Hair follicular keratinocyte (primary cell): ENCODE results near the gene MAP3K13. TPM values are rescaled to one million over a fixed set of nuclear protein-coding genes. Genes with fewer than 3 reads are reported as not detected.

Experiments
- total RNA-seq: library from RNA; depleted of rRNA; stranded (reverse); fragments of >200 nt; gene quantifications from 2 replicates; pipeline ENCODE4 v1.2.3, GENCODE V29; 2015

Gene MAP3K13
- total RNA-seq, result 17.6 and 20.6 TPM in 2 replicates

GRCh38 chr3:185362850-185363661, at the start of gene MAP3K13:
MAP3K13 (plus strand) TSS chr3:185363136; CDS start chr3:185428582, 65,446 bp downstream.

GRCh38 chr3:185498503-185499396, 135.8 kb downstream of the MAP3K13 start, which contains the start of gene TMEM41A:
TMEM41A (minus strand) TSS chr3:185499035; CDS start chr3:185498961, 74 bp downstream.

Other genes starting within 250 kb of the MAP3K13 start
- gene C3orf70, start 210.1 kb upstream of the MAP3K13 start, total RNA-seq, result not detected in 2 replicates
- 6.0 and 8.4 TPM in 2 replicates for gene EHHADH, start 109.1 kb upstream of the MAP3K13 start, total RNA-seq
- 11.9 and 13.7 TPM in 2 replicates for gene TMEM41A, start 135.9 kb downstream of the MAP3K13 start, total RNA-seq
- under 0.01 and 0.11 TPM in 2 replicates for gene LIPH, start 189.5 kb downstream of the MAP3K13 start, total RNA-seq
- 19.2 and 20.0 TPM in 2 replicates for gene SENP2, start 223.2 kb downstream of the MAP3K13 start, total RNA-seq